NOMO-1 treated with DMSO at 0.1 percent for 48 hours (cell line): ENCODE data around the gene GRIA4.
"Not testable (repeated sequence)": the region's sequence is repeated elsewhere in the genome, so short reads cannot be mapped to it uniquely, and the experiment has no call there.

Experiments
- DNase-seq: peaks from one replicate; lab custom pipeline; 2025; ENCODE audit not compliant: unreplicated experiment; lab: John Stamatoyannopoulos, UW

GRIA4 gene

GRCh38 chr11:105986554-105986953 lies 376.7 kb downstream of the GRIA4 start:
- no peak for DNase-seq

GRCh38 chr11:105988197-105988596 lies 378.3 kb downstream of the GRIA4 start:
- DNase-seq, result no peak

- no peak for DNase-seq
Measured at GRCh38 chr11:105989124-105989523, 379.3 kb downstream of the GRIA4 start.

- no peak for DNase-seq
Measured at GRCh38 chr11:105991888-105992287, 382.0 kb downstream of the GRIA4 start.

DNA sequence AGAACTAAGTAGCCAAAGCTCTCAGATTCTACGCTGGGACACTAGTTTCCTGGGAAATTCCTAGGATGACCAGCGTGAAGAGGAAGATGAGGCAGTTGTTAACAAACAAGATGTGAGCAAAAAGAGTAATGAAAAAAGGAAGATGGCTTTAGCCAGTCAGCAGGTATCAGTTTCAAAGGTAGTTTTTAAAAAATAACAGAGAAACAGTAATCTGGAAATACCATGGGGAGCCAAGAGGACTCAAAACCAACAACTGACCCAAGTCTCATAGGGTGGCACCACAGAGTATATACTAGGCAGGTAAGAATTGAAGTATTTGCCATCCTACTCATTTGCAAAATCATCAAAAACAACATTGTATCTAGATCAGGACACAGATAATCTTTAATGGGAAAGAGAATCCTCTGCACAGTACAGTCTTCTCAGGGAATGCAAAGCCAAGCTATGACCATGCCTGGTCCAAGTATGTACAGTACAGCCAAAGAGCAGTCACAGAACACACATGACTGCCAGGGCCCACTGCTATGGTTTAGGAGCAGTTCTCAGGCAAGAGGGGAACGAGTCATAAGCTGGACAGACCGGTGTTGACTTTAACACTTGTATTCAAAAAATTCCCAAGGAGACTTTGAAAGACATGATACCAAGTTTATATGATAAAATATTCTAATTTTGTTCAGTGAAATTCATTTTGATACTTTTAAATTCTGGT lies 391.6 kb downstream of the GRIA4 start:
- DNase-seq, result no peak

- not testable (repeated sequence) for DNase-seq
Measured at GRCh38 chr11:106003094-106003493, 393.2 kb downstream of the GRIA4 start.

DNA sequence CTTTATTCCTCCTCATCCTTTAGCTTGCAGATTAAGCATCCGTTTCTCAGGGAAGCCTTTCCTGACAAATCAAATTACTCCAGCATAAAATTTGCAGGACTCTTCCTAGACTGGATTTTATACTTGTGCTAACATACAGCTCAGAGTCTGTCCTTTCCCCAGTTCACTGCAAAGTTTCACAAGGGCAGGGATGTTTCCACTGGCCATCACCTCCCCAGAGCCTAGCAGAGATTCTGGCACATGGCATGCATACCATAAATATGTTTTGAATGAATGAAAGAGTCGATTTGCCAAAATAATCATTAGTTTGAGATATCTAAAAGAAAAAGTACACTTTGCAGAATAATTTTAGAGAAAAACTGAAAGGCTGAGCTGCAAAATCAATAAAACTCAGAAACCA lies 401.6 kb downstream of the GRIA4 start:
- DNase-seq, result no peak

- no peak for DNase-seq
Measured at GRCh38 chr11:106012744-106013143, 402.9 kb downstream of the GRIA4 start.

GRCh38 chr11:106014035-106014434 lies 404.2 kb downstream of the GRIA4 start:
- no peak for DNase-seq

DNA sequence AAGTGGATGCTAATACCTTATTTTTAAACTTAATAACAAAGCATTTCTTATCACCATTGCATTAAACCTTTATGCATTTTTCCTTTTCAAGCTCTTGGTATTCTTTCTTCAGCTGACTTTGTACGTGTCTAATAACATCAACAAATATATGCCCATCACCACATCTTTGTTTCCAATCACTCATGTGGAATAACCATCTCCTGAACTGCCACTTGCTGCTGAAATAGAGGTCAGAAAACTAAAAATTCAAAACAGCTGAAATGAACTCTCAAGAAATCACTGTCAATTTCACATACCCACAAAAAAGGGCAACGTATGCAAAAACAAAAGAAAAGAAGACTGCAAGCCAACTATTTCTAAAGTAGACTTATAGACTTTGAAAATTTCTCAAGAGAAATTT lies 404.7 kb downstream of the GRIA4 start:
- no peak for DNase-seq

- no peak for DNase-seq
Measured at GRCh38 chr11:106015066-106015465, 405.2 kb downstream of the GRIA4 start.

DNA sequence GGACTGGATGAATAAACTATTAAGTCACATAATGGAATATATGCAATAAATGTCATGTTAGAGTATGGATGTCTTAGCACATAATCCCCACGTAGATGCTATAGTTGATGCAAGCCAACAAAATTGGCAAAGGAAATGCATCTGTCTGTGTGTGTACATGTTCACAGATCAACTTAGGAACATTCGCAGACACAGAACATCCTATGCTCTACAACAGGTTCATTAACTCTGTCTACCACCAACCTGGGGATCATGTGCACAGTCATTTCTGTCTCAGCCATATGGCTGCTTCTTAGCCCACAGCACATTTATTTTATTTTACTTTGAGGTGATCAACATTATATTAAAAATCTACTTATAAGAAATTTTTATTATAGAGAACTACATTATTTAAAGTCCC lies 407.2 kb downstream of the GRIA4 start:
- DNase-seq, result no peak

GRCh38 chr11:106021181-106021966 lies 411.5 kb downstream of the GRIA4 start:
- DNase-seq, result peak; percentile 45

- DNase-seq, result peak; percentile 99
Measured at GRCh38 chr11:106021967-106022794, 412.3 kb downstream of the GRIA4 start, which contains the start of gene MSANTD4. Gene MSANTD4 (minus strand): TSS chr11:106022240. CDS start chr11:106010917, 11,323 bp downstream.

DNA sequence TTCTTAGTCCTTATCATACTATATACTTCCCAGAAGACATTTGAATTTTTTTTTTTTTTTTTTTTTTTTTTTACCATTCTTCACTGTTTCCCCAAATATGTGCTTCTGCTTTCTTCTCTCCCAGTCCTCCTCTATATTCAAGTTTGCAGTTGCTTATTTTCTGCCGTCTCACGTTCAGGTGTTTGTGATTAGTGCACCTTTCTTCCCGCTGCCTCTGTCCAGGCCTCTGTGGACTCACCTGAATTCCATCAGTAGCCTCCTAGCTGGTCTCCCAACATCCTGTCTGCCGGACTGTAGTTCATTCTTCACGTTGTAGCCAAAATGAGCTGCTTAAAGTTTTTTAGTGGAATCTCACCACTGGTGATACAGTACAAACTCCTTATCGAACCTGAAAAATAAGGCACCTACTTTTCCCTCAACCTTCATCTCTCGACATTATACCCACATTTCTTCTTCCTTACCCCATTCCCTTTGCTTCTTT lies 413.0 kb downstream of the GRIA4 start:
- no peak for DNase-seq

- no peak for DNase-seq
Measured at GRCh38 chr11:106030609-106031008, 420.7 kb downstream of the GRIA4 start.

GRCh38 chr11:106031202-106031810 lies 421.4 kb downstream of the GRIA4 start:
- no peak for DNase-seq
